GM19438 (cell line): Measurements from ENCODE around the gene CPEB3.

Source experiments
- ATAC-seq: cut with Tn5 transposase; IDR thresholded peaks from one replicate; pipeline ENCODE4 v1.9.1; 2021; ENCODE audit warnings: low read depth; ENCODE audit not compliant: unreplicated experiment

CPEB3 gene

DNA sequence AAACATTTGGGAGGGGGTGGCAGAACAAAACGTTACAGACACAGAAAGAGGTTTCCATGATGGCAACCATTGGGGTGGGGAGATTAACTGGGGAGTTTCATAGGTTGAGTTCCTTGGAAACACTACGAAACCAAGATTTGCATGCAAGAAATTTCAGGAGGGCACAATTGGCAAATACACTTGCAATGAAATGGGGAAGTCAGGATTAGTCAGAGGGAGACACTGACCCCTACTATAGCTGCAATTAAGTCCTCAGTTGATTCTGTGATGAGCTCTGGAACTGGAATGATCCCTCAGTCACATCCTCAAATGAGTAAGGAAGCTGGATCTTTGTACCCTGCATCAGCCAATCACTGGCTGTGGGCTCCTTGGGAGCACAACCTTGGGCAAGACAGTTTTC is 22.1 kb downstream of the CPEB3 start:
- ATAC-seq: no peak

DNA sequence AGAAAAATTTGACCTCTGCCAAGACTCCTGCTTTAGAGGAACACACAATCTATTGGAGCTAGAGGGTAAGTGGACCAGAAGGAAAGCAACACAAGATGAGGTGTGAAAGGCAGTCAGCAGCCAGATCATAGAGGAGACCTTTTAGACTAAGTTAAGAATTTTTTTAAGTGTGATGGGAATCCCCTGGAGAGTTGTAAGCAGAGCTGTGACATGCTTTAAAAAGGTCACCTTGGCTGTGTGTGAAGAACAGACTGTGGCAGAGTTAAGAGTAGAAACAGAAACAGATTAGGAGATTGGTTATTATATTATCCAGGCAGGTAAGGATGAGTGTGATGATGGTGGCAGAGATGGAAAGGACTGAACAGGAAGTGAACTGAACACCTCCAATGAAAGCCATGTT is 23.5 kb downstream of the CPEB3 start:
- ATAC-seq: no peak

DNA sequence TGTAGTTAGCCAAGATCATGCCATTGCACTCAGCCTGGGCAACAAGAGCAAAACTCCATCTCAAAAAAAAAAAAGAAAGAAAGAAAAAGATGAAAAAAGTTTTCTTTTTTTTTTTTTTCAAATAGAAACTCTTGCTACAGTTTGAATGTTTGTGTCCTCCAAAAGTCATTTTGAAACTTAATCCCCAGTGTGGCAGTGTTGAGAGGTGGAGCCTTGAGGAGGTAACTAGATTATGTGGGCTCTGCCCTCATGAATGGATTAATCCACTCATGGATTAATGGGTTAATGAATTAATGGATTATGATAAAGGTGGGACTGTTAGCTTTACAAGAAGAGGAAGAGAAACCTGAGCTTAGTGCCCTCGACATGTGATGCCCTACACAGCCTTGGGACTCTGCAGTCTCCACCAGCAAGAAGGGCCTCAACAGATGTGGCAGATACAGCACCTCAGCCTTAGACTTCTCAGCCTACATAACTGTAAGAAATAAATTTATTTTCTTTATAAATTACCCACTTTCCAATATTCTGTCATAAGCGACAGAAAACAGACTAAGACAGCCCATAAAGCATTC is 25.1 kb downstream of the CPEB3 start:
- ATAC-seq: no peak

DNA sequence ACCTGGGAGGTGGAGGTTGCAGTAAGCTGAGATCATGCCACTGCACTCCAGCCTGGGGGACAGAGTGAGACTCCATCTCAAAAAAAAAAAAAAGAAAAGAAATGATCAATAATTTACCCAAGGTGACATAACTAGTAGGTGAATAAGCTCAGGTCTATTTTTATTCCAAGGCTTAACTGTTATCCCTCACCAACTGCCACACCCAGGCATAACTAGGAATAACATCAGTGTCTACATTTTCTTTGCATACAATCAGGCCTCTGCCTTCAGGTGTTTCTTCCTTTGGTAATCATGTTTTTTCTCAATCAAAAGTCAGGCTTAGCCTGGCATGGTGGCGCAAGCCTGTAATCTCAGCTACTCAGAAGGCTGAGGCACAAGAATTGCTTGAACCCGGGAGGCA is 26.6 kb downstream of the CPEB3 start:
- no peak for ATAC-seq

DNA sequence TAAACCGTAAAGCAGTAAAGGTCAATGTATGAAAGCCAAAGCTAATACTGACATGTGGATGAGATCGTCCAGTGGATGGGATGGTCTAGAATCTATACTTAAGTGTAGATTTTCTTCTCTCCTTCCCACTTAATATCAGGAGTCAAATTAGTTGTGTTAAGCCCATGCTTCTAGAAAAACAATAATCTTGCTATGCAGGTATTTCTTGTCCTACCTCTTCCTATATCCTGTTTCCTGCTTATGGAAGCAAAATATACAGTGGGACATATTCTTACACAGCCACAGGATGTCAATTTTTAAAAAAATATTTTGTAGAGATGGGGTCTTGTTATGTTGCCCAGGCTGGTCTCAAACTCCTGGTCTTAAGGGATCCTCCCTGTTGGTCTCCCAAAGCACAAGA is 27.5 kb downstream of the CPEB3 start:
- ATAC-seq: no peak

DNA sequence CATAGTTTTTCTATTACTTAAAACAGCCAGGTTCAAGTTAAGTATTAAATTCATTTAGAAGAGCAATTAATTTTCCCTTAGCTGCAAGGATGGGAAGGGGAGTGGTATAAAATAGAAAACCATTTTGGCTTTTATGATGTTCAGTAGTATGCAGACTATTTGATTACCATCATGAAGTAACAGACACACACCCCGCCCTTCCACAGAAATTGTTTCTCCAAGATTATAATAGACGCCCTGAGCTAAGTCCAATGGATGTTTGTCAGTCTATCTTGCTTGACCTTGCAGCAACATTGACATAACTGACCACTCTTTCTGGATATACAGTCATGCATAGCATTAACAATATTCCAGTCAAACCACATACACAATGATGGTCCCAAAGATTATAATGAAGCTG is 42.3 kb downstream of the CPEB3 start:
- no peak for ATAC-seq

DNA sequence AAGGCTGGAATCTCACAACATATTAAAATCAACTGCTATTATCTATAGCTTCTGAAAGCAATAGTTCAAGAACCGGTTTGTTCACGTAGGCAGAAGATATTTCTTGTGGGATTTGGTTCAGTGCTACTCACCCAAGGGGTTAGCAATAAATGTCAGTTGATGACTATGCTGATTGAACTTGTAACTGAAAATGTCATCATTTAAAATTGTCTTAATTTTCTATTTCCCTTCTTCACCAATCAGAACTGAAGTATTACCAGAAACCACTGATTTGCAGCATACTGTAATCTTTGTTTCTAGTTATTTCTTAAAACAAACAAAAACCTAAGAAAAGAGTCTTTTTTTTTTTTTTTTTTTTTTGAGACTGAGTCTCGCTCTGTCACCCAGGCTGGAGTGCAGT is 46.1 kb downstream of the CPEB3 start:
- ATAC-seq: no peak

DNA sequence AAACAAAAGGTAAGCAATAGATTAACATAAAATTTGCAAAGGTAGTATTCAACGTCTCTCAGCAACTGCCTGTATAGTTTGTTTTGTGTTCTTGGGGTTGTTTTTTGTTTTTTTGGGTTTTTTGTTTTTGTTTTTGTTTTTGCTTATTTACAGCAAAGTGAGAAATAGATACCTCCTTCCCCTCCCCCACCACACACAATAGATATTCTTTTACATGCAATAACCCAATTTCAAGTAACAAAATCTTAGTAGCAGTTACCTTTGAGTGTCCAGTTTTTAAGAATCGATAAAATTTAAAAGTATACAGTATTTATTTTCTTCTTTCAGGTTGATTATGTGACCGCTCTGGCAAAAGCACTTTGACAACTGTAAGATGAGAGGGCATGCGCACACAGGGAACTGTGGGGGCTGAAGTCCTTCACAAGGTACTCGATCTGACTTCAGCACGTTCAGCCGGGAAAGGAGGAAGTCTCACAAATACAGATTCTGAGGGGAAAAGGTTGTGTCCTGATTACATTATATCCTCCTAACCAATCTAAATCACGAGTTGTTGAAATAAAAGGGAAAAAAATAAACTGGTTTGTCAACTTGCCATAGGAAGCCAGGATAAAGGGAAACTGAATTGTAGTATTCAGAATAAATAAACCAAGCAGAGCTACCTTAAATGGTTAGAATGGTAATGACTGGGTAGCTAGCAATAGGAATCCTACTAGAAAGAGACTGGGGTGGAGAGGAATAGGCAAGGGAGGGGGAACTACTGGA is 47.8 kb downstream of the CPEB3 start:
- no peak for ATAC-seq

DNA sequence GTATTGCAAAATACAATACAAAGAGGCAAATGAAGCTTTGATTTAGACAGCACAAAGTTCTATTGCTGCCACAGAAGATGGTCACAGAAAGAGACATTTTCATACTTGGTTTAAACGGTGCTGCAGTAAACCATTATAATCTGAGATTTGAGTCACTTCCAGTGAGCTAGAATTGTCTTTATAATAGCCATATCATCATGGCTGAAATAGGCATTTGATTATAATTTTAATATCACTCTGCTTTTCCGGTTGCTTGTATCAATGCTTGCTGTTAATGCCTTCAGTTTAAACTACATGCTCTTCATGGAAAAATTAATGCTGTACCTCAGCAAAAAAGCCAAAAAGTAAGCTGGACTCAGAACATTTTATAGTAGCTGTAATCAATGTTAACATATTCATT is 48.5 kb downstream of the CPEB3 start:
- no peak for ATAC-seq

DNA sequence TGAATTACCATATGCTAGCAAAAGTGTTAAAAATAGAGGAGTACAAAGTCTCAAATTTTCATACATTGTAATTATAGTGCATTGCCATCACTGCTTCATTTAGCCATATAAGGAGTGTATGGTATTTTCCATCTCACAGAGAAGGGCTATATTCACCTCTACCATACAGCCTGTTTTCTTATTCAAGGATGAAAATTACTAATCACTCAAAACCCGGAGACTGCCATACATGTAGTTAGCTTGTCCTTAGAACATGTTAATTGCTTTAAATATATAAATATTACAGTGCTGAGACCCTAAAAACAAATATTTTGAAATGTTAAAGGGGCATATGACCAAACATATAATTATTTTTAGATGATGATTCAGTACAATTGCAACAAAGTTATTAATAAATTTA is 49.4 kb downstream of the CPEB3 start:
- ATAC-seq: no peak

DNA sequence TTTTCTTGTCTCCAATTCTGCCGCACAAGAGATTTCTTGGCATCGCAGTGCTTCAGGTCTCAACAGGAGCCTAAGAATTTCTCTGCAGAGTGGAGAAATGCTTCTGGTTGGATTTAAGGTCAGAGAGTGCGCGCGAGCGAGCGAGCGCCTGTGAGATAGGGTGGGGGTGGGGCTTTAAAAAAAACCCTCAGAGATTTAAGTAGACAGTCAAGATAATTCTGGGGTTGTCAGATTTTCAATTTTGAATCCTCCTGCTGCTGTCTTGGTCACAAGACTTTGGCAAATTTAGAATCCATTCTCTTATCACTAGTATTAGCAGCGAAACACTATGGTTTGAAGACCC is 49.7 kb downstream of the CPEB3 start:
- ATAC-seq: no peak

DNA sequence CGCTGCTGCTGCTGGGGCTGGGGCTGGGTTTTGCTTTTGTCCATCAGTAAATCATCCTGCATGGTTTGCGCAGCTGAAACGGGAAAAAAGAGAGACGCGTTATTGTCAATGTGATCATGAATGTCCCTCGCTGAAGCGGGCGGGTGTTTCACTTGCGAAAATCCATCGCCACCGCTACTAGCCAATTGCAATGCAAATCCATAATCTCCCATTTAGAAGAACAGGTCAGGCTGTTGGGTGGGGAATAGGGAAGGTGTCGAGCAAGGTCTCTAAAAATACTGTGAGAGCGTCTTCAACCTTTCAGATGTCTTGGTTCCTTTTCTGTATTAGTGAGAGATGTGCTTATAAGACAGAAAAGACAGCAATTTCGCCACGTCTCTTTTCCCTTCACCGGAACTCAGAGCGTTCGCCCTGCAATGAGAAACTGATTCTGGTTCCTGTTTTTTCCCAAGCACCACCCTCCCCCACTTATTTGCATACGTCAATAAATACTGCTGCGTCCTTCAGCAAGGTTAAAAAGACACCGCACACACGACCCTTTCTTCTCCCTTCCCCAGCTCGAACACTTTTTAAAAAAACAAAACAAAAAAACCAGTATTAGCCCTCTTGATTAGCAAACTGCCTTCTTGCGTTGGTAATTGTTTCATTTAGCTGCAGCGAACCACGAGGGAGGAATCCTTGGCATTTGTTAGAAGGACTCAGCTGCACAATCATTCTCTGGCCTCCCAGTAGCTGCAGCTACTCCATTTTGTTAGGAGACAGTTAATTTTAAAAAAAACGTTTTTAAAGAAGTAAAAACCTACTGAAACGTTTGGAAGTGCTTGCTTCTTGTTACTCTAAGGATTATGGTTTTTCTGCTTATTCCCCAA is 50.4 kb downstream of the CPEB3 start:
- ATAC-seq: peak; percentile 60

DNA sequence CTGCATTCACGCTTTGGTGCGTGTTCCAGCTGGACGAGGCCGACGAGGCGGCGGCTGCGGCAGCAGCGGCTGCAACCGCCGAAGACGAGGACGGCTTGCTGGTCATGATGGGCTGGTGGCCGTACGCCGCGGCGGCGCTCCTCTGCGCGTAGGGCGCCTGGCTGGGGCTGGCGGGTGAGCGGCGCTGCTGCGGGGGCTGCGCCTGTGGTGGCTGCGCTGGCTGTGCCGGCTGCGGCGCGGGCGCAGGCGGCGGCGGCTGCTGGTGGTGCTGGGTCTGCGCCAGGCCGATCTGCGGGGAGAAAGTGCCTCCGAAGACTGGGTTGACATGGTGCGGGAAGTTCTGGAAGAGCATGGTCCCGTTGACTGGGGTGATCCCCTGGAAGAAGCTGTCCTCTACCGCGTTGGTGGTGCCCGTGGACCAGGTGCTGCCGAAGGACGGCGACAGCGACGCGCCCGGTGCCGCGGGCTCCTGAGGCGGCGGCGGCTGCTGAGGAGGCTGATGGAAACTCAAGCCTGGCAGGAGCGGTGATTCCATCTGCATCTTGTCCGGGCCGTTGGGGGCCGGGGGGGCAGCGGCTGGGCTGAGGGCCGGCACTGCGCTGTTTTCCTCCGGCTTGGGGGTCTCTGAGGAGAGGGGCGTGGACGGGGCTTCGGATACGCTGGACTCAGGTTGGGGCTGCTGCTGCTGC is 51.1 kb downstream of the CPEB3 start:
- peak; percentile 20 for ATAC-seq

DNA sequence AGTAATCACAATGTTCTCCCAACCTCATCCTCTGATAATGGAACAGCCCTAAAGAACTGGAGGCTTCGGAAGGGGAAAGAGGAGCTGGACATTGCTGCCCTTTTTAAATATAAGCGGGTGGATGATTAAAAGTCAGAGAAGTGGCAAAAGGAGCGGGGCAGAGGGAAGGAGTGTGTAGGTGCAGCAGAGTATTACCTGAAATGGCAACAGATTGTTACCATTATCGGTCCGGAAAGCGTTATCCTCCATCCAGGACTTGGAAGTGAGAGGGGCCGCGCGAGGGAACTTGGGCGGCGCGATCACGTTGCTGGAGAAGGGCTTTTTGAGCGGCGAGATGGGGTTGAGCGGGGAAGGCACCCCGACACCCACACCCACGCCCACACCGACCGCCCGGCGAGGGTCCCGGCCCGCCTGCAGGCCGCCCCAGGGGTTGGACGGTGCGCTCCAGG is 51.7 kb downstream of the CPEB3 start:
- ATAC-seq: no peak

DNA sequence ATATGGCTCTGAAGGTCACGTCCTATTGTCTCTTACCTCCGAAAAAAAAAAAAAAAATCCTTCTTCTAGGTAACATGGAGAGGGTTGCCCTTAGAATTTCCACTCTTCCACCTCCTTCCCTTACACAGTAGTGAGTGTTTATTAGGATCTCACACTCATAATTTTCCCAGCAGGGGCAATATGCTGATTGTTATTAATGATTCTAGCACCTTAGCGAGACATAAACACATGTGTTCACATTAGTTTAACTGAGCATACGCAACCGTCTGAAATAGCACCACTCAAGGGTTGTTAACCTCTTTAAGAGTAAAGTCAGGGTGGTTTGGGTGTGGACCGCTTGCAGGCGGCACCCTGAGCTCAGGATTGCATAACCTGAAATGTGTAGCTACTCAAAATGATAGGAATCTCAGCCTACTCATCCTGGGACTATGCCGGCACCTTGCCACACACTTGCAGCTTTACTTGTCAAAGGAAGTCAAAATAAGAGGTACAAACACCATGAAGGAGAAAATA is 52.2 kb downstream of the CPEB3 start:
- no peak for ATAC-seq

DNA sequence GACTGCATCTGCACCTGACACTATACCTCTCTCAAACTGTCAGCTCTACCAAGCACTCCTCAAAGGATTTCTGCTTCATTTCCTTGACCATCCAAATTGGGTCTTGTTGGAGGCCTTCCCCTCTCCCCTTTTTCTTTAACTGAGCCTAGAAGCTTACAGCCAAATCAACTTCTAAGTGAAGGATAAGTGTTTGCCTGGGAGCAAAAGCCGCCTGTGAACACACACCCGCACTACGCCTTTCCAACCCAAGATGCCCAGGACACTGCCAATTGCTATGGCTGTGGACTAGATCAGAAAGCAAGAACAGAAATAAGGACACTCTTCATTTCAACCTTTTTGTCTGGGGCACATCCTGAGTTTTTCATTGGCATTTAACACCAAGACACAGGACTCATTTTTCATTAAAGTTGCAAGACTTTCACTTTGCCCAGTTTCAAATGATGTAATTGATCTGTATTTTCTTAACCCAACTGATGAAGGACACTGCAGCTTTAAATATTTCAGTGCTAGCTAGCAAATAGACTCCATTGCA is 52.8 kb downstream of the CPEB3 start:
- ATAC-seq: no peak

DNA sequence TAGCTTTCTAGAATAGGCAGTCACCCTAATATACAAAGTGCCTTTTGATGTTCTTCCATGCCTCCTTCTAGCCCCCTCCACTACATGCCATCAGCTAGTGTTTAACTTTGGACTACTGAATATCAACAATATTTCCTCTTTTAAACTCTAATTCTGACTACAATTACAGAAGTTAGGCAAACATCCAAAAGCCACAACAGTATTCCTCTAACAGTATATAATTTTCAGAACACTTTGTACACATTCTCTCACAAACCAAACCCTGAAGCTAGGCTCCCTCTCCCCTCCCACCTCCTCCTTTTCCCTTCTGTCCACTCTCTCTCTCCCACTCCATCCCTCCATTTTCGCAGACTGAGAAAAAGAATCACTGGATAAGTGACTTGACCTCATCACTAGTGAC is 59.7 kb downstream of the CPEB3 start:
- ATAC-seq: no peak

DNA sequence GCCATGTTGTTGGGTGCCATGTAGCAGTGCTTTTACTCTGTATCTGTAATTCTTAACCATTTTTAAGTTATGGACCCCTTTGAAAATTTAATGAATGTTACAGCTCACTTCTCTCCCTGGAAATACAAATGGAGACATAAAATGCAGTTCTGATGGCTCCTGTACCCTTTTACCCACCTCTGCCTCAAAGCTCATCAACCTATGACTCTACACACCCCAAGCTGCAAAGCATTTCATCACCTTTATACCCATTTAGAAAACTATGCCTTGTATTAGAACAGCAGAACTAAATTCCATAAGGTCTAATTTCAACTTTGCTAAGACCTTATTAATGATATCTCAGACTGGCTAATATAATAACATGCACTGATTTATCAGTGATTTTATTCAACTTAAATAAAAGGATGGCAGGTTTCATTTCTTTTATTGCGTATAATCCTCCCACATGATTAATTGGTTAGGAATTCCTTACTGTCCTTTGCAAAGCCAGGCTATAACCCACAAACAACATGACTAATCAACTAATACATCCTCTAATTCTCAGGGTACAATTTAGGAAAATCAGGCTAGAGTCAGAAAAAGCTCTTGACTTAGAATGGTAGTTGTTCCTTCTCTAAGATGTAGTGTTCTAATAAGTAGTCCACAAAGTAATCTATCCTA is 68.1 kb downstream of the CPEB3 start:
- no peak for ATAC-seq

DNA sequence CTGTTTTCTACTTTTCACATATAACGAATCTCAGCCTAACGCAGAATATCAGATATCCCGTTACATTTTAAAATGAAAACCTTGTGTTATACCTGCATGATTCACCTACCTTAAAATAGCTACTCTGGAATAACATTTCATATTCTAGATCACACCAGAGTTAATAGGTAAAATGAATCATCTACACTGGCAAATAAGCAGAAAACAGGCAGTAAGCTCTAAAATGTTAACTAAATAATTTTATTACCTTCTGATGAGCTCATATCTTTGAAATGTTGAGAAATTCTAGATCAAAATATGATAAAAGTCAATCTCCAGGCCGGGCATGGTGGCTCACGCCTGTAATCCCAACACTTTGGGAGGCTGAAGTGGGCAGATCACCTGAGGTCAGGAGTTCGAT is 71.3 kb downstream of the CPEB3 start:
- no peak for ATAC-seq

DNA sequence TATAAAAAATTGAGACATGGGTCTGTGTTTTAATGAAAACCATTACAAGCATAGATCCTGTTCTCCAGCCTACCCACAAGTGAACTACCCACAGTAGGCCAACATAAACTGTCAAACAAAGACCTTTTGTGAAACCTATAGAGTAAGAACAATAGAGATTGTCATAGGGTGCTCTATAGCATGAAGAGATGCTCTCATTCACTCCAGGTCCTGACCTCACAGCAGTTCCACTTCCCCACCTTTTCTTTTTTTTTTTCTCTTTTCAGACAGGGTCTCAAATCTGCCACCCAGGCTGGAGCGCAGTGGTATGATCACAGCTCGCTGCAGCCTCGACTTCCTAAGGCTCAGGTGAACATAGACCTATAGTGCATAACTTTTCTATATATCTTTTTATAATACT is 72.3 kb downstream of the CPEB3 start:
- no peak for ATAC-seq
